ENCODE results near the gene CBX7. TPM values are rescaled to one million over a fixed set of nuclear protein-coding genes. Genes with fewer than 3 reads are reported as not detected.

CBX7 gene
- total and polyA plus RNA-seq, 2 donors (not counting 3 experiments of a cell fraction or from before 2014, with no cell fraction given) = 3.4 to 7.1 TPM

- no peaks in the 10 kb centered on the region for H4K20me1 ChIP-seq (replicated peaks; ENCODE audit: control insufficient read depth, extremely low read depth, insufficient read depth, low read length)
- H3K27me3 ChIP-seq (ENCODE audit: control insufficient read depth in 2 of 2, insufficient read depth in 2 of 2, low read length in 2 of 2) = no peaks in the 10 kb centered on the region
- H3K36me3 ChIP-seq (ENCODE audit: control insufficient read depth in 2 of 2, extremely low read depth in 1 of 2, insufficient read depth in 2 of 2, low read length in 2 of 2) = no peaks in the 10 kb centered on the region
- FAIRE-seq = no peak
- H3K4me2 ChIP-seq (ENCODE audit: insufficient read depth, low read length) = no peak overlapping the region
- intact Hi-C loops (cut with micrococcal nuclease) = no loop called here
- TF ChIP-seq GATA2 (IDR thresholded peaks at IDR 0.05; ENCODE audit: insufficient read depth, insufficient read length, low read depth, low read length) (no peak), MYC (IDR thresholded peaks at IDR 0.05; ENCODE audit: low read depth, low read length) (no peak), JUN (IDR thresholded peaks at IDR 0.05; ENCODE audit: borderline replicate concordance, insufficient read depth, insufficient read length, low read depth) (no peak), EZH2 (IDR thresholded peaks at IDR 0.05; ENCODE audit: borderline replicate concordance, low read depth, low read length, severe bottlenecking) (no peak), POLR2AphosphoS5 (IDR thresholded peaks at IDR 0.05; ENCODE audit: insufficient read depth, low read depth, low read length) (no peak), POLR2A (IDR thresholded peaks at IDR 0.05; ENCODE audit: low read depth, low read length) (no peak), FOS (IDR thresholded peaks at IDR 0.05; ENCODE audit: borderline replicate concordance, insufficient read depth, low read length) (no peak)
- TF ChIP-seq, protein P1, sequence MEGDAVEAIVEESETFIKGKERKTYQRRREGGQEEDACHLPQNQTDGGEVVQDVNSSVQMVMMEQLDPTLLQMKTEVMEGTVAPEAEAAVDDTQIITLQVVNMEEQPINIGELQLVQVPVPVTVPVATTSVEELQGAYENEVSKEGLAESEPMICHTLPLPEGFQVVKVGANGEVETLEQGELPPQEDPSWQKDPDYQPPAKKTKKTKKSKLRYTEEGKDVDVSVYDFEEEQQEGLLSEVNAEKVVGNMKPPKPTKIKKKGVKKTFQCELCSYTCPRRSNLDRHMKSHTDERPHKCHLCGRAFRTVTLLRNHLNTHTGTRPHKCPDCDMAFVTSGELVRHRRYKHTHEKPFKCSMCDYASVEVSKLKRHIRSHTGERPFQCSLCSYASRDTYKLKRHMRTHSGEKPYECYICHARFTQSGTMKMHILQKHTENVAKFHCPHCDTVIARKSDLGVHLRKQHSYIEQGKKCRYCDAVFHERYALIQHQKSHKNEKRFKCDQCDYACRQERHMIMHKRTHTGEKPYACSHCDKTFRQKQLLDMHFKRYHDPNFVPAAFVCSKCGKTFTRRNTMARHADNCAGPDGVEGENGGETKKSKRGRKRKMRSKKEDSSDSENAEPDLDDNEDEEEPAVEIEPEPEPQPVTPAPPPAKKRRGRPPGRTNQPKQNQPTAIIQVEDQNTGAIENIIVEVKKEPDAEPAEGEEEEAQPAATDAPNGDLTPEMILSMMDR (IDR thresholded peaks at IDR 0.05; ENCODE audit: extremely low read depth in 1 of 2, insufficient read depth in 1 of 2, low read depth in 1 of 2, low read length in 2 of 2) = no peak
- TF ChIP-seq, protein P2, sequence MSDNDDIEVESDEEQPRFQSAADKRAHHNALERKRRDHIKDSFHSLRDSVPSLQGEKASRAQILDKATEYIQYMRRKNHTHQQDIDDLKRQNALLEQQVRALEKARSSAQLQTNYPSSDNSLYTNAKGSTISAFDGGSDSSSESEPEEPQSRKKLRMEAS (IDR thresholded peaks at IDR 0.05; ENCODE audit: insufficient read depth, insufficient read length) = no peak
- no TSS peak for BruUV-seq (replicated peaks)
- no peak overlapping the region for H3K27ac ChIP-seq (ENCODE audit: insufficient read depth, low read depth, low read length)
- ChIA-PET CTCF (no interaction called here), POLR2A (no interaction called here)
- H3K4me1 ChIP-seq (ENCODE audit: control insufficient read depth, extremely low read depth, insufficient read depth, low read length) = peaks cover 38% of the 10 kb centered on the region
- no peak overlapping the region for H3K4me3 ChIP-seq (replicated peaks in 1 of 3; ENCODE audit: insufficient read depth in 1 of 3, low read depth in 1 of 3, low read length in 3 of 3)
- H3K9me3 ChIP-seq (replicated peaks; ENCODE audit: control insufficient read depth, insufficient read depth, low read length) = no peaks in the 10 kb centered on the region
- no peak overlapping the region for H3K9ac ChIP-seq (replicated peaks; ENCODE audit: extremely low read depth, insufficient read depth, low read length)
- H3K79me2 ChIP-seq (ENCODE audit: control insufficient read depth, insufficient read depth, low read length) = no peaks in the 10 kb centered on the region
- no peak overlapping the region for H2AFZ ChIP-seq (ENCODE audit: low read depth, low read length)
- dilution Hi-C loops (cut with MboI; ENCODE audit: extremely low pct_ligation_motif_present, low sequenced_read_pairs) = no loop called here
- no peaks in the 10 kb centered on the region for H3K9me1 ChIP-seq (replicated peaks; ENCODE audit: control insufficient read depth, extremely low read depth, insufficient read depth, low read length)
- DNase-seq (ENCODE audit: low read depth, low spot score) = no peak
Measured at GRCh38 chr22:39181356-39181755, 28.9 kb upstream of the CBX7 start.

Measured in endothelial cell of umbilical vein (primary cell).